Stimulated activated CD4-positive, alpha-beta T cell treated with anti-CD3 and anti-CD28 coated beads, TNF-alpha, amount 100 ng/mL, for 4 hours (primary cell): Measurements from ENCODE around the gene VSTM4.

Experiments
- DNase-seq, 3 experiments: peaks; one replicate each; pipeline ENCODE4 v3.0.0-alpha.2; 2020; ENCODE audit warnings: low read depth in 3 of 3

VSTM4 gene

DNA sequence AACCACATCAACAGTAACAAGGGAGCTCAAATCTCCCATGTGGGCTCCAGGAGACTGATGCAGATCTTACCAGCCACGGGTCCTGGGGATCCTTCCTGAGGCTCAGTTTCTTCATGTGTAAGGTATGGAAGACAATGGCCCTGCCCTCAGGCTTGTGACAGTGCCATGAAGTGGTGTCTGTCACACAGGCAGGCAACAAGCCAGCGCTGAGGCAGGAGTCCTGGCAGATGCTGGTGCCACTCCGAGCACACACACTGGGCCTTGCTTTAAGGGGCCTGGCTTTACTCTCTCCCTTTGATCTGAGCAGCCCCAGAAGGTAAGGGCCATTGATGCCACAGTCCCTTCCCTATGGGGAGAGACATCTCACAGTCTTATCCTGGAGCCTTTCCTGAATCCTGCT lies 147.3 kb downstream of the VSTM4 start:
- no peak for DNase-seq

DNA sequence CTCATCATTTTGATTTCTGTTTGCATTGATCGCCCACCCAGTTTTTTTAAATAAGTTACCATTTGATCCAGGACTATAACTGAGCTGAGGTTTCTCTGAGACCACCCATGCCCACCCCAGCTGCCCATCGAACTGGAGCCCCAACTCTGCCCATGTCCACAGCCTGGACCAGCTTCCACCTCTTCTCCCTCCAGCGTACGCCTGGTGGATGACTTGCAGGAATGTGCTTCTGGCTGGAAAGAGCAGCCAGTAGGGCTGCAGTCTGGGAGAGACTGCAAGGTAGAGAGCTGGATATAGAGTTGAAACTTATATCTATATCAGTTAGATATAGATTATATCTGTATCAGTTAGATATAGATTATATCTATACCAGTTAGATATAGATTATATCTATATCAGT lies 149.9 kb downstream of the VSTM4 start:
- no peak for DNase-seq
